GM12801 (cell line): Measurements from ENCODE around the gene CCDC197.

Experiments used
- CTCF ChIP-seq: IDR thresholded peaks from one replicate; pipeline ENCODE4 v1.5.1; 2011; ENCODE audit warnings: control low read depth; ENCODE audit not compliant: insufficient read length; ENCODE audit errors: extremely low read depth

The CCDC197 gene

GRCh38 chr14:93969082-93969828 is 27.8 kb upstream of the CCDC197 start:
- TF ChIP-seq CTCF, result no peak

DNA sequence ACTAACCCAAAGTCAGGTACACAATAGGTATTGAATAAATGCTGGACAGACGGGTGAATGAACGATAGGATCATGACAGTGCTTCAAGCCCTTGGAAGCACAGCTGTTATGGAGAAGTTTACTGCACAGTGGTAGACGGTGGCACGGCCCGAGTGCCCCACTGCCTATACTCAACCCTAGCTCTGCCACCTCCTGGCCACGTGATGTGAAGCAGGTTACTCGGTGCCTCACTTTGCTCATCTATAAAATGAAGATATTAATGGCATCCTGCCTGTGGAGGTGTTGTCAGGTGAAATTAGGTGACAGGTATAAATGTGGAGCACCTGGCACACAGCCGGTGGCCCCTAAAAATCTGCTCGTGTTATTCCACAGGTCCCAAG is 26.5 kb upstream of the CCDC197 start:
- TF ChIP-seq CTCF, result no peak

DNA sequence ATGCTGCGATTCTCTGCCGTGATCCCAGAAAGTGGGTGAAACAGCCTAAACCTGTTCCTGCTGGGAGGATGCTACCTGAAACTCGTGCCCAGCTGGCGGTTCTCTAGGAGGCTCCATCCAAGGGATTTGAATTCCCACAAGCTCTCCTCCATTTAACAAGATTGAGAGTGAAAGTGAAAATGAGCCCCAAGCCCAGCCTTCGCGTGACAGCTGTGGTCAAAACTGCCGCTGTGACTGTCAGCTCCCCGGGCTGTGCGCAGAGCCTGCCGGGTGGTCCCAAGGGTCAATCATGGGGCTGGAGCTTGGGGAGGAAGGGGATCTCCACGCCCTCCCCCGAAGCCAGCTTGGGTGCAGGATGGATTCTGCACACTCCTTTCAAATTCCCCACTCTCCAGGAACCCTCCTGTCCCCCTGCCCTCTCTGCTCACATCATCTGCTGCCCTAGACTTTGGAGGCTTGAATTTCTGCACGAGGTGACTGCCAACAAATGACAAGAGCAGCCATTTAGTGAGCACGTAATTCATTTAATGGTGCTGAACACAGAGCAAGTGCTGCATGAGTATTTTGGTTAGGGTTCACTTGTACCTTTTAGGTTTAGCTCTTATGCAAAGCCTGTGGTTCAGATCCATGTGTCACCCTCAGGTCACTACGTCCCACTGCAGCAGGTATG is 26.0 kb upstream of the CCDC197 start:
- no peak for TF ChIP-seq CTCF

- TF ChIP-seq CTCF, result no peak
Observed at GRCh38 chr14:93971635-93972027, 25.5 kb upstream of the CCDC197 start.

DNA sequence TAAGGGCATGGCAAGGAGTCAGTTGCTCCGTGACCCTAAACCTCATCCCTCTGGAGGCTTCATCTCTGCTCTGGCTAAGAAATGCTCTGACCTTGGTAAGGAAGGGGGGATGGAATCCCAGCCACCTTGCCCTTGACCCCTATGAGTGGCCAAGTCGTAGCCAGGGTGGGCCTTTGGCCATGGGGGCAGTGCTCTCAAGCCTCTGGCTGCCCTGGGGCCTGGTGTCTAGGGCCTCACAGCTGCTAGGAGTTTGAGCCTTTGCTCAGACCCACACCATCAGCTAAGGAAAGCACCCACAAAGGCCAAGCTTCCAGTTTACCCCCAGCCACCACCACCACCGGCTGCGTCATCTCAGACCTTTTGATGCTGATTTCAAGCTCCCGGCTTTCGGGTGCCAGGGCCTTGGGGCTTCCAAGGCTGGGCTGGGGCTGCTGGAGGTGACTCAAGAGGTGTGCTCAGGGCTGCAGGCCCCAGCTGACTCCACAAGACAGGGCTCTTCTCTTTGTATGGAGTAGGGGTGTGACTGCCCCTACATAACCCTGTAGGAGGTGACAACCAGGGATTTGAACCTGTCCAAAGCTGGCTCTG is 24.4 kb upstream of the CCDC197 start:
- no peak for TF ChIP-seq CTCF

DNA sequence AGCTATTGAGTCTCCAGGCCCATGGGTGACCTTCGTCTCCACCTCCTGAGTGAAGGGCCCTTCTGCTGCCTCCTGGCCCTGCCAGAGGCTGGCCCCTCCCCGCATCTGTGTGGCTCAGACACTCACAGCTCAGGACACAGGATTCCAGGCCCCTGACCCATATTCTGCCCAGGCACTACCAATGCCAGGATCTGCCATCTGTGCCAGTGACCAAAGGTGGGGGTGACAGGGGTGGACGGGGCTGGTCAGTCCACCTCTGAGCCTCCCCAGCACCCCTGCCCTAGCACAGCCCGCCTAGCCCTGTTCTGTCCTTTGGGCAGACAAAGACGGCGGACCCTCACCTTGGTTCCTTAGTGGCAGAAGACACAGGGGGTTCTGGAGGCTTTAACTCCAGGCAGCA is 23.5 kb upstream of the CCDC197 start:
- TF ChIP-seq CTCF, result no peak

GRCh38 chr14:93974299-93974698 is 22.8 kb upstream of the CCDC197 start:
- TF ChIP-seq CTCF, result no peak
